Right kidney (tissue), 1 donor: ENCODE data around the gene TTC28.

ENCODE experiments used
- DNase-seq: peaks from one replicate; pipeline ENCODE4 v3.0.0-alpha.2; 2016

TTC28 gene

GRCh38 chr22:28268171-28268570, 411.5 kb downstream of the TTC28 start:
- DNase-seq, result no peak

- no peak for DNase-seq
Observed at GRCh38 chr22:28260619-28261018, 419.0 kb downstream of the TTC28 start.

GRCh38 chr22:28259774-28260312, 419.8 kb downstream of the TTC28 start:
- no peak for DNase-seq

GRCh38 chr22:28254396-28254795, 425.2 kb downstream of the TTC28 start:
- DNase-seq, result no peak

- no peak for DNase-seq
Observed at GRCh38 chr22:28252539-28252938, 427.1 kb downstream of the TTC28 start.

GRCh38 chr22:28250036-28250695, 429.5 kb downstream of the TTC28 start:
- DNase-seq, result no peak

GRCh38 chr22:28249402-28249801, 430.2 kb downstream of the TTC28 start:
- DNase-seq, result no peak

GRCh38 chr22:28247667-28248363, 431.8 kb downstream of the TTC28 start:
- no peak for DNase-seq

GRCh38 chr22:28247136-28247535, 432.5 kb downstream of the TTC28 start:
- no peak for DNase-seq

GRCh38 chr22:28246397-28246796, 433.2 kb downstream of the TTC28 start:
- no peak for DNase-seq

GRCh38 chr22:28245579-28246224, 433.9 kb downstream of the TTC28 start:
- DNase-seq, result no peak

GRCh38 chr22:28244757-28245156, 434.9 kb downstream of the TTC28 start:
- DNase-seq, result no peak

GRCh38 chr22:28243539-28243938, 436.1 kb downstream of the TTC28 start:
- DNase-seq, result no peak

- DNase-seq, result no peak
Observed at GRCh38 chr22:28241656-28242290, 437.9 kb downstream of the TTC28 start.

- DNase-seq, result no peak
Observed at GRCh38 chr22:28239941-28240340, 439.7 kb downstream of the TTC28 start.

GRCh38 chr22:28237783-28238182, 441.9 kb downstream of the TTC28 start:
- no peak for DNase-seq

GRCh38 chr22:28237112-28237511, 442.5 kb downstream of the TTC28 start:
- no peak for DNase-seq

- DNase-seq, result no peak
Observed at GRCh38 chr22:28232204-28232603, 447.4 kb downstream of the TTC28 start.

- DNase-seq, result no peak
Observed at GRCh38 chr22:28231441-28231840, 448.2 kb downstream of the TTC28 start.

- no peak for DNase-seq
Observed at GRCh38 chr22:28230671-28231070, 449.0 kb downstream of the TTC28 start.

GRCh38 chr22:28229566-28230485, 449.8 kb downstream of the TTC28 start:
- no peak for DNase-seq

GRCh38 chr22:28223826-28224225, 455.8 kb downstream of the TTC28 start:
- no peak for DNase-seq
